GM19328 (cell line): ENCODE results near the gene TMEM138.

ENCODE experiments used
- ATAC-seq: cut with Tn5 transposase; IDR thresholded peaks from one replicate; pipeline ENCODE4 v1.9.1; 2021; ENCODE audit warnings: mild to moderate bottlenecking, moderate library complexity; ENCODE audit not compliant: unreplicated experiment

TMEM138 gene

DNA sequence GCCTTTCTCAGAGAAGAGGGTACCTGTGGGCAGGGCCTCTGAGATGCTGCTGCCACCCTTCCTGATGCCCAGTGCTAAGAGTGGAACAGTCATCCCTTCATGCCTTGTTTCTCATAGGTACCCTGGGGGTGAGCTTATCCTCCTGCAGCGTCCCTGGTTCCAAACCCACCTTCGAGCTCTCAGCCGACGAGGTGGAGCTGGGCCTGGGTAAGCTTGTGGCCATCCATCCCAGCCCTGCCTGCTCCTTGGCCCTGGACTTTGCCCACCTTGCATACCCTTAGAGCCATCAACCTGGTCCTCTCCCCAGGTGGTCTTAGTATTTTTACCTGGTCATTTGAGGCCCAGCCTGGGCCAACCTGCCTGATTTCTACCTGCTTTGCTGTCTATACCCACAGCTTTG lies 20.5 kb upstream of the TMEM138 start:
- ATAC-seq: no peak

DNA sequence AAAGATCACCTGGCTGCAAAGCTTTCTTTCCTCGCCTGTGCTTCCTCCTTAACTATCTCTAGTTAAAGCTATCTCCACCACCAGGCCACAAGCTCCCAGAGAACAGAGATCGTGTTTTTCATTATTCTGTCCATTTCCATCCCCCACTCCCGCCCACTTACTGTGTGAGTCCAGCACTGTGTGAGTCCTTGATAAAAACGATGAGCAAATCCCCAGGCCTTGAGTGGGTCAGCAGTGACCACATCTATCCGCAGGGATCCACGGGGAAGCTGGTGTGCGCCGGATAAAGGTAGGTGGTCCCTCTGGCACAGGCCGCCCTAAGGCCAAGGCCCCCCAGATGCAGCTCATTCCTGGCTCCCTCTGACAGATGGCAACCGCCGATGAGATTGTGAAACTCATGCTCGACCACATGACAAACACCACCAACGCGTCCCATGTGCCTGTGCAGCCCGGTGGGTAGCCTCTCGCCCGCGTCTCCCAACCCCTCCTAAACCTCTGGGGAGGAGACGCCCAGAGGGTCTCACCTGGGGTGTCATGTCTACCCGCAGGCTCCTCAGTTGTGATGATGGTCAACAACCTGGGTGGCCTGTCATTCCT lies 19.9 kb upstream of the TMEM138 start:
- no peak for ATAC-seq

DNA sequence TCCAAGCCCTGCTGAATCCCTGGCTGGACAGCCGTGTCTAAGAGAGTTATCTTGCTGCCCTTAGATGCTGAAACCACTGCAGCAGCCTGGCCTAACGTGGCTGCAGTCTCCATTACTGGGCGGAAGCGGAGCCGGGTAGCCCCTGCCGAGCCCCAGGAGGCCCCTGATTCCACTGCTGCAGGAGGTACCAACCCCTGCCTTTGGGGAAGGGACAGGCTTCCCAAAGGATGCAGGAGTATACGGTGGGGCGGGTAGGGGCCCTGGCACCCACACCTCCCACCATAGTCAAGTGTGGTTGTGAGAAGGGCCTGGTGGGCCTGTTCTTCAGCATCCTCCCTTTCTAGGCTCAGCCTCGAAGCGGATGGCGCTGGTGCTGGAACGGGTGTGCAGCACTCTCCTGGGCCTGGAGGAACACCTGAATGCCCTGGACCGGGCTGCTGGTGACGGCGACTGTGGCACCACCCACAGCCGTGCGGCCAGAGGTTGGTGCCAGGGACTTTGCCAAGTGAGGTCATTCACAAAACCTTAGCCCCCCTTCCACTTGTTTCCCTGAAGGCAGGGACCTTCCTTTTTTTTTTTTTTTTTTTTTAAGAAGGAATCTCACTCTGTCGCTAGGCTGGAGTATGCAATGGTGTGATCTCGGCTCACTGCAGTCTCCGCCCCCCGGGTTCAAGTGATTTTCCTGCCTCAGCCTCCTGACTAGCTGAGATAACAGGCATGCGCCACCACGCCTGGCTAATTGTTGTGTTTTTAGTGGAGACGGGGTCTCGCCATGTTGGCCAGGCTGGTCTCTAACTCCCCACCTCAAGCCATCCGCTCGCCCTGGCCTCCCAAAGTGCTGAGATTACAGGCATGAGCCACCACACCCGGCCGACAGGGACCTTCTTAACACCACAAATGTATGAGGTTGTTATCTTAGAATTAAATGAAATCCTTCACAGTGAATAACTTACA lies 18.1 kb upstream of the TMEM138 start:
- ATAC-seq: no peak

DNA sequence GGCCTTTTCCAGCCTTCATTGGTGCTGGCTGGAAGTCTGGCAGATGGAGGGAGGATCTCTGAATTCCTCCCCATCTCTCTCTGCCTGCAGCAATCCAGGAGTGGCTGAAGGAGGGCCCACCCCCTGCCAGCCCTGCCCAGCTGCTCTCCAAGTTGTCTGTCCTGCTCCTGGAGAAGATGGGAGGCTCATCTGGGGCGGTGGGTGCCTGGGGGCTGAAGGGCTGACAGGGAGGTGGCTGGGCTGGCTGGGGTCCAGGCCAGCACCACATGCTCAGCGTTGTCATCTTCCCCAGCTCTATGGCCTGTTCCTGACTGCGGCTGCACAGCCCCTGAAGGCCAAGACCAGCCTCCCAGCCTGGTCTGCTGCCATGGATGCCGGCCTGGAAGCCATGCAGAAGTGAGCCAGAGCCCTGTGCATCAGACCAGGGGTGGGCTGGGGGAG lies 17.0 kb upstream of the TMEM138 start:
- ATAC-seq: no peak

DNA sequence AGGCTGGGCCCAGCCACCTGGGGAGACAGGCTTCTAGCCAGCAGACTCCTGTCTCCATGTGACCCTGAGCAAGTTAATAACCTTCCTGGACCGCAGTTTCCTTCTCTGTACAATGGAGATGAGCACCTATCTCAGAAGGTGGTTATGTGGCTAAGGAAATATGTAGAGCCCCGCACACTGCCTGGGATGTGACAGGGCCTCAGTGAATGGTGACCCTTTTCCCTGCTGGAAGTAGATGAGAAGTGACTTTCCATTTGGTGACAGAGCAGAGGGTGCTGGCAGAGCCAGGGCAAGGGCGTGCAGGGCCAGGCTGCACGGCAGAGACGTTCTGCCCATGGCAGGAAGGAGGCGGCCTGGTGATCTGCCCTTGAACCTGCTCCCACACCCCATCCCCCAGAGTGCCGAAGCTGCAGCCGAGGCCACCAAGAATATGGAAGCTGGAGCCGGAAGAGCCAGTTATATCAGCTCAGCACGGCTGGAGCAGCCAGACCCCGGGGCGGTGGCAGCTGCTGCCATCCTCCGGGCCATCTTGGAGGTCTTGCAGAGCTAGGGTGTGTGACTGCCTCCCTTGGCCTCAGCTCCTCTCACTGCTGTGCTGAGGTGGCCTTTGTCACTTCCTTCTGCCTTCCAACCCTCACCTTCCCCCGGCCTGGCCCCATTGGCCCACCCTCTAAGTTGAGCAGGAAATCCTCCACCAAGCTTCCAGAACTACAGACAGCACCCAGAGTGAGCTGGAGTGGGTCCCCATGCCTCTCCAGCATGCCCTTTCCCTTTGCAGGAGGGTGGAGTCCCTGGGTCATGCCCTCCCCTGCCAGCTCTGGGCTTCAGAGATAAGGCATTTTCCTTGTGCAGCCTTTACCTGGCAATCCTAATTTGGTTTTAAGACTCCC lies 16.0 kb upstream of the TMEM138 start:
- no peak for ATAC-seq

DNA sequence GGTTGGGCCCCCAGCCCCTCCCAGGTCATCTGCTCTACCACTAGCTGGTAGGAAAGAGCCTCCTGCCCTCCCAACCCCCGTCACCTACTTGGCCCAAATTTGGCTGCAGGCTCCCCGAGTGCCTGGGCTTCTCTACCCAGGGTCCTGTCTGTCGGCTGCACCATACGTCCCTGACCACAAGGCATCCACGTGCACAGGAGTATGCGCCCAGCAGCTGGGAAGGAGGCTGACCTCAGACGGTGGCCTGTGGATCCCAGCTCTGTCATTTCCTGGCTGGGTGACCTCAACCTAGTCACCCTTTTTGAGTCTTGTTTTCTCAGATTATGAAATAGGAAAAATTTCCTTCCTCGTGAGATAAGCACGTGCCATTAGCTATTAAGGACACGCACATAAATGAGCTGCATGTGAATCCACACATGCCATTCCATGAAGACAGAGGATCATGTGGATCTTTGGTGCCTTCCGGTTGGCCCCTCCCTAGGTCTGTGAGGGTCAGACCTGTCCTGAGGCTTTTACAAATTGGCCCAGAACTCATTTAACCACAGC lies 14.2 kb upstream of the TMEM138 start:
- no peak for ATAC-seq

DNA sequence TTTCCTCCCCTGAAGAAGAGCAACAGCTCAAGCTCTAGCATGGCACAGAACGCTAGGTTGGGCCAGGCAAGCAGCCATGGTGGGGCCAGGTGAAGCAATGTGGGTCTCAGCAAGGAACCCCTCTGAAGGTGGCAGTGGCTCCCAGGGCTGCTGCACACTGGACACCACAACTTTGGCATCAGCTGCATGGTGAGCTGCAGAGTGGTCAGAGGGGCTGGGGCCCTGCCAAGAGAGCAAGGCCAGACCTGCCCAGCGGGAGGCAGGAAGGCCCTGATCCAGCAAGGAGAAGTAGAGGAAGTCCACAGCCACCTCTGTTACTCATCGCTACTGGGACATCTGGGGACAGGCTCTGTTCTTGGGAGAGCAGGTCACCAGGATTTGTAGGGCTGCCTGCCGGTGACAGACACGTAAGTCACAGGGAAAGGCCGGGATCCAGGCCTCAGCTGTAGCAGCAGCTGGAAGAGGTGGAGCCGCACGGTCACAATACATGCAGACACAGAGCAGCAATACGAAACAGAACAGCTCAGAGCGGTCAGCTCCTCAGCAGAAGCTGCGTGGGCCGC lies 12.9 kb upstream of the TMEM138 start:
- ATAC-seq: no peak

DNA sequence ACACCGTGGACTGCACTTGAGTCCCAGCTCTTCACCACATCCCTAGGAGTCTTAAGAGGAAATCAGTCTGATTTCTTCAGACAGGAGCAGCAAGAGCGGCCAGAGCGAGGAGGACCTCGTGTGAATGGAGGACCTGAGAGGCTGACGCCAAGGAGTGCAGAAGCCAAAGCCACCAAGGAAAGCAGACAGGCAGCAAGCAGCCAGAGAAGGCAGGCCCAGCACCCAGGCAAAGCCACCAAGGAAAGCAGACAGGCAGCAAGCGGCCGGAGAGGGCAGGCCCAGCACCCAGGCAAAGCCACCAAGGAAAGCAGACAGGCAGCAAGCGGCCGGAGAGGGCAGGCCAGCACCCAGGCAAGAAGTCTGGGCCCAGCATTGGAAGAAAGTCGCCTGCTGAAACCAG lies 12.3 kb upstream of the TMEM138 start:
- ATAC-seq: no peak

DNA sequence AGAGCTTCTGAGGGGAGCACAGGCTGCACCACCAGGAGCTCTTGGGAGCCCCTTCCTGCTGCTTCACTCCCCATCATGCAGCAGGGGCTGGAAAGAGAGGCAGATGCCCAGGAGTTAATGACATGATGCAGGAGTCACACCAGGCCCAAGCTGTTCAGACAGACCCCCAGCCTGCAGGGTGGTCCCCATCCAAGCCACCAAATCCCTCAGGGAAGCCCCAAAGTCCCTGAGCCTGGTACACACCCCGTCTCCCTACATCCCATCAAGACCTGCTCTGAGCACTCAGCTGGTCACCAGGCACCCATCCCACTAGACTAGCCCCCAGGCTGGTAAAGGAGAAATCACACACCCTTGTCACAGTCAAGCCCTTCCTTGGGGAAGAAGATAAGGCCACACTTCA lies 11.8 kb upstream of the TMEM138 start:
- no peak for ATAC-seq

DNA sequence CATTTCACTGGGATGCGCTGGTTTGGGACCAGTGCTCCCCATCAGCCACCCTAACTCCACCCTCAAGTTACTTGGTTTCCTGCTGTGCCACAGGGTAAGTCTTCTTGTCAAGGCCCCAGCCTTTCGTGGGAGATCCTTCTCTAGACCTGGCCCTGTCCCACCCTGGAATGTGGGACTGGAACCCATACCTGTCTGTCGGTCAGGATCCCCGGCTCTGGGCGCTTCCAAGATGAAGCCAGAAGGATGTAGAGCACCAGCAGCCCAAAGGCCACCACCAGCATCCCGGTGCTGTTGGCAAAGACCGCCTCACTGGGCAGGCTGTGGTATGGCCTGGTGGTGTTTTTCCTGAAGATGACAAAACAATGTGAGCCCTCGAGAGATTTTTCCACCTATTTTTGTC lies 11.4 kb upstream of the TMEM138 start:
- no peak for ATAC-seq

DNA sequence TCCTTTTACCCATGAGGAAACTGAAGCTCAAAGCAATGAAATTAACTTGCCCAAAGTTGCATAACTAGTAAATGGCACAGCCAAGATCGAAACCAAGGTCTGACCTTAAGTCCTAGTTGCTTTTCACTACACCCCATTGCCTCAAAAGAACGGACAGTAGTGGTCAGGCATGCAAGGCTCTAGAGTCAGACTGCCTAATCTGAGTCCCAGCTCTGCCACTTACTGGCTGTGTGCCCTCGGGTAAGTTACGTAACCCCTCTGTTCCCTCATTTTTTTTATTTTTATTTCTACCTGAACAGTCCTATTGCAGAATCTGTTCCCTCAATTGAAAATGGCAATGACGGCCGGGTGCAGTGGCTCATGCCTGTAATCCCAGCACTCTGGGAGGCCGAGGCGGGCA lies 10.1 kb upstream of the TMEM138 start:
- ATAC-seq: no peak

DNA sequence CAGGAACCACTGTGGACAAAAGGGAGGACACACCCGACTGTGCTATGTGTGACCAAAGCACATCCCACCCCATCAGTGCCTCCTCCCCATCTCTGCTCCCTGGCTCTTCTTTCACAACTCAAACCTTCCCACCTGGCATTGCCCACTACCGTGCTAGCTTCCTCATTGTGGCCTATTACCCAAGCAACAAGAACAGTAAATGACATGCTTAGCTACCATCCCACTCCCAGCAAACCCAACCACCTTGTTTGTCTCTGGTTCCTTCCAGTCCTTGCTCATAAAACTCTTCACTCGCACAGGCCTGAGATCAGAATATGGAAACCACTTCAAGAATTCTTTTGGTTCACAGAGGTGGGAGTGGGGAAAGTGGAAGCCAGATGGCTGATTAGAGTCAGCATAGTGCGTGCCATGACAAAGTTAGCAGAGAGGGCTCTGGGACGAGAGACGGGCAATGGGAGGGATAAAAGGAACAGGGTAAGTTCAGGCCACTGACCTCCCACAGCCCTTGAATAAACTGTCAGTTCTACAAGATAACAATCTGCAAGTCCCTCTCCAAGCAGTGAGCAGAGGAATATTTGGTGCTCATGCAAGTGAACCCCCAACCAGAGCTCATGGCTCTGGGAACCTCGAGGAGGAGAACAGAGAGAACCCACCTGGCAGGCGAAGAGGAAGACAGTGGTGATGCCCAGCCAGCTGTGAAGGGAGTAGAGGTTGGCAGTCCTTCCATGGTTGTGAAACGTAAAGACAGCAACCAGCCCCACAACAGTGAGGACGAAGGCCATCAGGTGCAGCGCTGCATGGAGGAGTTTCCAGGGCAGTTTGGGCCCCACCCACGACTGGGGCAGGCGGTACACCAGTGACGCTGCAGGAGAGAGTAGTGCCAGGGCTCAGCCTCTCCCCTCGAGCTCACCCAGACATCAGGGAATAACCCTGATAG lies 8.8 kb upstream of the TMEM138 start:
- no peak for ATAC-seq

DNA sequence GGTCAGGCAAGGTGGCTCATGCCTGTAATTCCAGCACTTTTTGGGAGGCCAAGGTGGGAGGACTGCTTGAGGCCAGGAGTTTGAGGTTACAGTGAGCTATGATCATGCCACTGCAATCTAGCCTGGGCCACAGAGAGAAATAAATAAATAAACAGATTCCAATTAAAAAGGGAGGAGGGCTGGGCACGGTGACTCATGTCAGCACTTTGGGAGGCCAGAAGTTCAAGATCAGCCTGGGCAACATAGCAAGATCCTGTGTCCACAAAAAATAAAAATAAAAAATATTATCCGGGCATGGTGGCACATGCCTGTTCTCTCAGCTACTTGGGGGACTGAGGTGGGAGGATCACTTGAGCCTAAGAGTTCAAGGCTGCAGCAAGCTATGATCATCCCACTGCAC lies 8.0 kb upstream of the TMEM138 start:
- ATAC-seq: no peak

DNA sequence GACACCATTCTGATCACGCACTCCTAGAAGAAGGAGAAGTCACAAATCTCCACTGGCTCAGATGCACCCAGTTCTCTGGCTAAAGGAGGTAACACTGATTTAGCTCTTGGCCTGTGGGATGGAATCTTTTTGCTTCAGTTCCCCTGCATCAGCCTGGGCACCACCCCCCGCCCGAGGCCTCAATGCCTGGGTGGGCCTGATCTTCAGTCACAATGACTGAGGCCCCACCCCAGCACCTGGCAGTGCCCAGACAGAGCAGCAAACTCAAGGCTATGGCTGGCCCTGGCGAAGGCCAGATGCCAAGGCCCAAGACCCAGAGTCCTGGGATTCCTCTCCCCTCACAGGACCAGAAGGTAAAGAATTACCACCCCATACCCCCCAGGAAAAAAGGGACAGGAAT lies 5.5 kb upstream of the TMEM138 start:
- ATAC-seq: no peak

DNA sequence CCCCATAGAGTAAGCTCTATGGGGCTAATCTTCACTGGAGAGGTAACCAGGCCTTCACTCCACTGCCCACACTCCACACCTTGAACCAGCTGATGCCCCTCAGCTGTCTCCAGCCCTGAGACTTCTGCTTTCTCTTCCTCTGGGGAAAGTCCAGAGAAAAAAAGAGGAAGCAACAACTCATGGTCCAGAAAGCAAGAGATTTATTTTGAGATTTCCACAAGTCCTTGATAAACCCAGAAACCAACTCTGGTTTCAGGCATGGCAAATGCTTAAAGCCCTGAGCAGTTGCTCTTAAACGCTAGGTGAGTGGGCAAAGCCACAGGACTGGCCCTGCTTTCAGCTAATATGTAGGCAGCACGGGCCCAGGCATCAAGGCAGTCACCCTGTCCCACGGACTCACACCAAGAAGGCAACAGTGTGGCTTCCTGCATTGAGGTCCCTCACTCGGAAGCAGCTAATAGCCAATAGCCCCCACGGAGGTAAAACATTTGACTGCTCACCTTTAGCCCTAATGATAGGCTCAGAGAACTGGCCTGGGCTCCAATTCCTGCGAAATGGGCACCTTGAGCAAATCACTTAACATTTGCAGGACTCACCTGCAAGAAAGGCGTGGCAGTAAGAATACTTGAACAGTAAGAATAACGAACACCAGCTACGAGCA lies 4.8 kb upstream of the TMEM138 start:
- ATAC-seq: peak; percentile 44

DNA sequence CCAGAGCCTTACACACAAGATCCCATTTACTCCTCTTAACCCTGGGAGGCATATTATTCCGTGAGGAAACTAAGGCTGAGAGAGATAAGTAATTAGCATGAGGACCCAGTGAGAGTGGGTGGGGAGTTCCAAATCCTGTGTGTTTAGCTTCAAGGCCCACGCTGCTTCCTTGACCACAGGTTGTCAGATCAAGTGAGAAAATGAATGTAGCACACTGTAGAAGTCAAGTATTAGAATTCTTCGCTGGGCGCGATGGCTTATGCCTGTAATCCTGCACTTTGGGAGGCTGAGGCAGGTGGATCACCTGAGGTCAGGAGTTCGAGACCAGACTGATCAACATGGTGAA lies 4.3 kb upstream of the TMEM138 start:
- ATAC-seq: no peak

DNA sequence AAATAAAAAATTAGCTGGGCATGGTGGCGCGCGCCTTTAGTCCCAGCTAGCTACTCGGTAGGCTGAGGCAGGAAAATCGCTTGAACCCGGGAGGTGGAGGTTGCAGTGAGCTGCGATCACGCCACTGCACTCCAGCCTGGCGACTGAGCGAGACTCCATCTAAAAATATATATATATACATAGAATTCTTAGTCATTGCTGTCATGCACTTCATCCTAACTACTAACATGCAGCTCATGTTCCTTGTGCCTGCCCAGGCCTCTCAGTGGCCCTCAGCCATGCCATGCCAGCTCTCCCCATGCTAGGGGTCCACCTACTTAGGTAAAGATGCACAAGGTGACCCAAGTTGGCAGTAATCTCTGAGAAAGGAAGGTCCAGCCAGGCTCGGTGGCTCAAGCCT lies 3.6 kb upstream of the TMEM138 start:
- ATAC-seq: no peak

DNA sequence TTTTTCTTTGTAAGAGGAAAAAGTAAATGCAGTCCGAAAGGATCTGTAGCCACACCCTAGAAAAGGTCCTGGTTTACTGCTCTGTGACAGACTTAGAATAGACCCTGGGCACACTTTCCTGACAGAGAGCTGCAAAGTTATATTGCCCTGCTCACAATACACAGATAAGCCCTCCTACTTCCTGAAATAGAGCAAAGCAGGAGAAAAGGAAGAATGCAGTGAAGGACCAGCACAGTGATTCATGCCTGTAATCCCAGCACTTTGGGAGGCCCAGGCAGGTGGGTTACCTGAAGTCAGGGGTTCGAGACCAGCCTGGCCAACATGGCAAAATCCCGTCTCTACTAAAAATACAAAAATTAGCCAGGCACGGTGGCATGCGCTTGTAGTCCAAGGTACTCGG lies 2.7 kb upstream of the TMEM138 start:
- no peak for ATAC-seq

DNA sequence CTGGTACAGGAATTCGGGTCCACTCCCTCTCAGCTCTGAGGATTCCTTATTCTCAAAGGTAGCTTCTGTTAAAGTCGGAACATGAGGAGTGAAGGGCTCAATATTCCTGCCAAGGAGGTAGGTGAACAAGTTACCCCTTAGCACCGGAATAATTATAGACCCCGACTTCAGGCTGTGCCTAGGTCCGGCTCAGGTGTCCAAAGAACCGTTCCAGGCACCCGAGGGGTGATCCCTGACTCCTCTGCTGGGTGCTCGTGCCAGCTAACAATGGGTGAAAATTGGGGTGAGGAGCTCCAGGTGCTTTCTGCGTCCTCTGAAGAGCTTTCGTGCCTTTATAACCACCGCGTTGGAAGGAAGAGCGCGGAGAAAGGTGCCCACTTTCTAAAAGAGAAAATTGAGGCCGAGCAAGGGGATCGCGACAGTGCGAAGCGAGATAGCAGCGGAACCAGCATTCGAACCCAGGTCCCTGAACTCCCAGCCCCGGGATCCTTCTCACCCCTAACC lies 885 bp upstream of the TMEM138 start:
- no peak for ATAC-seq
